DOHH2 (cell line): ENCODE data around the gene ECI2.

Experiments
- H3F3A ChIP-seq: fragments of 200-600 bp; sonication (generic), shearing (Covaris generic); 2 replicates; pipeline ENCODE4 v1.6.0; 2016; ENCODE audit warnings: antibody characterized with exemption, mild to moderate bottlenecking; ENCODE audit not compliant: control insufficient read depth, insufficient read depth
- H3K27ac ChIP-seq: fragments of 200-600 bp; sonication (generic); 2 replicates; pipeline ENCODE4 v1.5.1; 2014; ENCODE audit warnings: low read depth, mild to moderate bottlenecking, low read length, moderate library complexity
- H3K27me3 ChIP-seq: fragments of 200-600 bp; sonication (generic); 2 replicates; pipeline ENCODE4 v1.6.1; 2014; ENCODE audit warnings: mild to moderate bottlenecking, low read length, mixed read lengths; ENCODE audit not compliant: control insufficient read depth
- H3K36me3 ChIP-seq: fragments of 200-600 bp; sonication (generic); 2 replicates; pipeline ENCODE4 v1.6.1; 2014; ENCODE audit warnings: mild to moderate bottlenecking, low read length, moderate library complexity, mixed read lengths; ENCODE audit not compliant: control insufficient read depth
- H3K4me1 ChIP-seq: fragments of 200-600 bp; sonication (generic); 2 replicates; pipeline ENCODE4 v1.6.1; 2014; ENCODE audit warnings: mild to moderate bottlenecking, low read length, mixed read lengths; ENCODE audit not compliant: control insufficient read depth
- H3K4me2 ChIP-seq: fragments of 200-600 bp; sonication (generic); 2 replicates; pipeline ENCODE4 v1.6.0; 2014; ENCODE audit warnings: mild to moderate bottlenecking, low read length, moderate library complexity
- H3K4me3 ChIP-seq: fragments of 200-600 bp; sonication (generic); 2 replicates; pipeline ENCODE4 v1.5.1; 2014; ENCODE audit warnings: mild to moderate bottlenecking, low read length, mixed read lengths
- H3K79me2 ChIP-seq: fragments of 200-600 bp; sonication (generic); 2 replicates; pipeline ENCODE4 v1.6.1; 2014; ENCODE audit warnings: mild to moderate bottlenecking, low read length, mixed read lengths; ENCODE audit not compliant: control insufficient read depth
- H3K9me2 ChIP-seq: fragments of 200-600 bp; sonication (generic); replicated peaks from 2 replicates; pipeline ENCODE4 v1.6.1; 2014; ENCODE audit warnings: mild to moderate bottlenecking, low read length, mixed read lengths; ENCODE audit not compliant: control insufficient read depth
- H3K9me3 ChIP-seq: fragments of 200-600 bp; sonication (generic); 2 replicates; pipeline ENCODE4 v1.6.1; 2014; ENCODE audit warnings: antibody characterized with exemption, low read length, mixed read lengths; ENCODE audit not compliant: control insufficient read depth, insufficient read depth
- H4K20me1 ChIP-seq: fragments of 200-600 bp; sonication (generic); 2 replicates; pipeline ENCODE4 v1.6.0; 2014; ENCODE audit warnings: low read depth, mild to moderate bottlenecking, antibody characterized with exemption, low read length, moderate library complexity; ENCODE audit not compliant: control insufficient read depth, insufficient read depth
- EZH2phosphoT487 ChIP-seq: fragments of 200-600 bp; sonication (generic); IDR thresholded peaks from 2 replicates; pipeline ENCODE4 v1.6.1; 2017; ENCODE audit warnings: borderline replicate concordance, mild to moderate bottlenecking, antibody characterized with exemption, low read length, moderate library complexity, mixed read lengths
- TF ChIP-seq, protein P1 (sequence below): fragments of 200-600 bp; sonication (generic); IDR thresholded peaks from one replicate; pipeline ENCODE4 v1.5.1; 2014; ENCODE audit warnings: antibody characterized with exemption, mild to moderate bottlenecking, low read depth, low read length; ENCODE audit not compliant: poor library complexity, severe bottlenecking

ECI2 gene

DNA sequence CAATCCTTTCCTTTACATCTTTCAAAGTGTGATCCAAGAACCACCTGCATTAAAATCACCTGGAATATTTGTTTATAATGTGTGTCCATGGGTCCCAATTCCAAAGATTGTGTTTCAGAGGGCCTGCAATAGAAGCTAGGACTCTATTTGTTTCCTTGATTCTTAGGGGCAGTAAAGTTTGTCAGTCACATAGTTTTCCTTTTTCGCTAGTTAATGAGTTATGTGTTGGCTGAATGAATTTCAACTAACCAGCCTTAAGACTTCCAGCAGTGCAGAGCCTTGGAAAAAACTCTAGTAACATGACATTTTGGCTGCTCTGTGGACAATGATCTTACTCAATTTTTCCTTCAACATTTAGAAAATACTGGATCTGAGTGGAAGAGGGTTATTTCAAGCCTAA, 67.7 kb downstream of the ECI2 start:
- H3K4me2 ChIP-seq, result no peak overlapping the region
- H3K4me1 ChIP-seq, result no peaks in the 10 kb centered on the region
- no peaks in the 10 kb centered on the region for H3K9me3 ChIP-seq
- TF ChIP-seq EZH2phosphoT487, result no peak
- TF ChIP-seq, protein P1, sequence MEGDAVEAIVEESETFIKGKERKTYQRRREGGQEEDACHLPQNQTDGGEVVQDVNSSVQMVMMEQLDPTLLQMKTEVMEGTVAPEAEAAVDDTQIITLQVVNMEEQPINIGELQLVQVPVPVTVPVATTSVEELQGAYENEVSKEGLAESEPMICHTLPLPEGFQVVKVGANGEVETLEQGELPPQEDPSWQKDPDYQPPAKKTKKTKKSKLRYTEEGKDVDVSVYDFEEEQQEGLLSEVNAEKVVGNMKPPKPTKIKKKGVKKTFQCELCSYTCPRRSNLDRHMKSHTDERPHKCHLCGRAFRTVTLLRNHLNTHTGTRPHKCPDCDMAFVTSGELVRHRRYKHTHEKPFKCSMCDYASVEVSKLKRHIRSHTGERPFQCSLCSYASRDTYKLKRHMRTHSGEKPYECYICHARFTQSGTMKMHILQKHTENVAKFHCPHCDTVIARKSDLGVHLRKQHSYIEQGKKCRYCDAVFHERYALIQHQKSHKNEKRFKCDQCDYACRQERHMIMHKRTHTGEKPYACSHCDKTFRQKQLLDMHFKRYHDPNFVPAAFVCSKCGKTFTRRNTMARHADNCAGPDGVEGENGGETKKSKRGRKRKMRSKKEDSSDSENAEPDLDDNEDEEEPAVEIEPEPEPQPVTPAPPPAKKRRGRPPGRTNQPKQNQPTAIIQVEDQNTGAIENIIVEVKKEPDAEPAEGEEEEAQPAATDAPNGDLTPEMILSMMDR, result no peak
- H3K27ac ChIP-seq, result no peak overlapping the region
- H3K4me3 ChIP-seq, result no peak overlapping the region
- H3K27me3 ChIP-seq, result peaks cover under 1% of the 10 kb centered on the region; the same call in 1 of the 2 replicates
- no peaks in the 10 kb centered on the region for H3K9me2 ChIP-seq
- no peaks in the 10 kb centered on the region for H3K79me2 ChIP-seq
- H4K20me1 ChIP-seq, result no peaks in the 10 kb centered on the region
- peaks cover 32% of the 10 kb centered on the region for H3F3A ChIP-seq
- H3K36me3 ChIP-seq, result peaks cover 31% of the 10 kb centered on the region

DNA sequence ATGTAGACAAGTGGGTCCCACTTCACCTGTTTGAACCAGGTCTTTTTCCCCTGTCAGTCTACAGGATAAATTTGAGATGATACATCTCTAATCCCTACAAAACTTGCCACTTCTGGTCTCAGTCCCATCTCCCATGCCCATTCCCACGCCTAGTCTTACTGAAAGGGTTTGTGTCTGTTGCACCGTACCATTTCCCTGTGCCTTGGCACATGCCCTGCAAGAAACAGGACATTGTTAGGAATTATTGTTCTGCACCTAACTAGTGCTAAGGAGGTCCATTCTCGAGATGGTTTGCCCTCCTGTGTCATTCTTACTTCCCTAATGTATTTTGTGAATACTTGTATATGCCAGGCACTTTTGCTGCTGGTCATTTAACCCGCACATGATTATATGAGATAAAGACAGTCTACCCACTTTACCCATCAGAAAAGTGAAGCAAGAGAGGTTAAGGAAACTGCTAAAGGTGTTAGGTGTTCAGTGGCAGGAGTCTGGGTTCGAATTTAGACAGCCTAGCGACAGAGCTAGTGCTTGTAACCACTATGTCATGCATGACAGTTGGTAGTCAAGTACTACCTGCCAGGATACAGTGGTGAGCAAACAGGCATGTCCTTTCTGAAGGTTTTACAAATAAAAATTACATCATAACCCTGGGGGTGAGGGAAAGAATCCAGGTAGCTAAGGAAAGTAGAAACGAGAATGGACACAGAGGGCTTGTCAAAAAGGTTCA, 69.2 kb downstream of the ECI2 start:
- Histone ChIP-seq H3K9me2 (no peaks in the 10 kb centered on the region), H4K20me1 (no peaks in the 10 kb centered on the region), H3K27me3 (no peaks in the 10 kb centered on the region), H3K36me3 (peaks cover 46% of the 10 kb centered on the region), H3F3A (peaks cover 32% of the 10 kb centered on the region), H3K9me3 (no peaks in the 10 kb centered on the region), H3K4me3 (no peak overlapping the region), H3K79me2 (no peaks in the 10 kb centered on the region), H3K4me2 (no peak overlapping the region), H3K4me1 (no peaks in the 10 kb centered on the region), H3K27ac (no peak overlapping the region)
- TF ChIP-seq, protein P1, result no peak
- no peak for TF ChIP-seq EZH2phosphoT487
